ENCODE data around the gene PMPCA. TPM values are rescaled to one million over a fixed set of nuclear protein-coding genes. Genes with fewer than 3 reads are reported as not detected.

PMPCA gene
- total RNA-seq, 1 experiment from 2014 or later: 147 TPM

DNA sequence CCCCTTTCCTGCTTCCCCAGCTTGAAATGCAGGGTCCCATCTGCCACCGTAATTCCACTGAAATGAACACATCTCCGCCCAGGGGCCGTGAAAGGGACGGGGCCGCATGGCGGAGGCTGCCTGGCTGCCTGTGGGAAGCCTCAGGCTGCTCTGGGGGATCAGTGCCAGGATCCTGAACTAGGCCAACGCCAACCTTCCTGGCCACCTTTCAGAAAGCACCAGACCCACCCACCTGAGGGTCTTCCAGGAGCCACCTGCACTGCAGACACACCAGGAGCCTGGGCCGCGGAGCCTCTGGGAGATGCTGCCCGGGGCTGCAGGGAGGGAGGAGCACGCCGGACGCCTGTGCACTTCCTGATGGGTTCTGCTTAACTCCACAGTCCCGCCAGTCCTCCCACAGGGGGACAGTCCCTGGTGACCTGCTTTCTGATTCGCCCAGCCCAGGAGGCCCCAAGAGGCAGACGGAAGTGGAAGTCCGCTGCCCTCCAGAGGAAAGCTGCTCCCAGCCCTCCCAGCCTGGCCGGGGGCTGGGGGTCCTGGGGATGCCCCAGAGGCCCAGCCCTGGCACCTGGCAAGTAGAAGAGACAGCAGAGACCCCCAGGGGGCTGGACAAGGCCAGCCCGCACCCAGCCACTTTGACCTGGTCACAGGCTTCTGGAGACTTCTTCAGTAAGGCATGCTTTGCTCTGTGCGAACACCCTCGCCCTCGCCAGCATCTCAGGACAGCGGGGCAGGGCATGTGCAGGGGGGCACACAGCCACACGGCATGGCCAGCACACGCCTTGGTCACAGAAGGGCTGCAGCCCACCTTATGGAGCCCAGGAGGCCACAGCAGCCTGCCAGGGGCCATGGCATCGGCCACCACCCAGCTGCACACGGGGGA, 36.9 kb upstream of the PMPCA start, which contains the start of gene CARD9:
CARD9 (minus strand) TSS at position 370 of the 883 bp plus-strand sequence. CDS start 1,591 bp downstream, outside the sequence.
- DNase-seq (ENCODE audit: low spot score): peak; percentile 81

DNA sequence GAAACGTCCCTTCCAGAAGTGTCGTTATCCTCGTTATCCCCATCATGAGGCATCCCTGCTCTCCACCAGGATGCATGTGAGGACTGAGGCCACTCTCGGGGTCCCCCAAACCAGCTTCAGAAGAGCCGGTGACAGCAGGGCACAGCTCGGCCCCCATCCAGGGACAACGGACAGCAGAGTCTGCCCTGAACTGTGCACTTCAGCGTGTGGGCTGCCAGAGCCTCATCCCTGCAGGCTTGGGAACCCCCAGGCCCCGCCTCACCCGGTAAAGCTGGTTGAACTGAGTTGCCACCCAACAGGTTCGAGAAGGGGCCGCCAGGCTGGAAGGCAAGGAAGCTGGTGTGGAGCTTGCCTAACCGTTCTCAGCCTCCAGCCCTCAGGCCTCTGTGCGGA, 36.3 kb upstream of the PMPCA start:
- DNase-seq (ENCODE audit: low spot score): no peak

DNA sequence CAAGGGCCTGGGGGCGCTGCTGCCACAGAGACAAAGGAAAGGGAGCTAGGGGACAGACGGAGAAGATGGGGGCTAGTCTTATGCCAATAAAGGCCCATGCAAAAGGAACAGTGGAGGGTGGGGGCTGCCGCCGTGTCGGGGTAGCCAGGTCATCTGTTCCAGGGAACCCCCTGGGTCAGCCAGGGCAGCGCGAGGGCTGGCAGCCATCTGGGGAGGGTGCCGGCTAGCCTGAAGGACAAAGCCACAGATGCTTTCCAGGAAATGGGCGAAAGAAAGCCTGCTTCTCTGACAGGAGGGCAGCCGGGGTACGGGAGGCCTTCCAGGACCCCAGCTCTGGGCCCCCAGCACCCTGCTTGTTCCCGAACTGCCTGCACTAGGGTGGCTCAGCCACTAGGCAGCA, 35.4 kb upstream of the PMPCA start:
- DNase-seq (ENCODE audit: low spot score): no peak

DNA sequence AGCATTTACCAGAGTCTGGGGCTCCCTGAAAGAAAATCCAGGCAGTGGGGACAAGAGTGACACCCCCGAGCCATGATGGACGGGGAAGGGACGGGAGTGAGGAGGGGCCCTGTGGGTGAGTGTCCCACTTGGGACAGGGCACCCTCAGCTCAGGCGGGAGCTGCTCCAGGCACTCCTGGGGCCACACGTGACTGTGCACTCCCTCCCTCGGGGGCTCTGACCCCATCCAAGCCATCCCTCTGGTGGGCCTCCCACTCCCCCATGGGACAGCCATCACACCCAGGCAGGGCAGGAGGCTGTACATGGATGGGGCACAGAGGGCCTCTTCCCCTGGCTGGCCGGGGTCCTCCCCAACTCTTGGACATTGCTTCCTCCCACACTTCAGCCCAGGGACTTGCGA, 34.0 kb upstream of the PMPCA start:
- no peak for DNase-seq (ENCODE audit: low spot score)

DNA sequence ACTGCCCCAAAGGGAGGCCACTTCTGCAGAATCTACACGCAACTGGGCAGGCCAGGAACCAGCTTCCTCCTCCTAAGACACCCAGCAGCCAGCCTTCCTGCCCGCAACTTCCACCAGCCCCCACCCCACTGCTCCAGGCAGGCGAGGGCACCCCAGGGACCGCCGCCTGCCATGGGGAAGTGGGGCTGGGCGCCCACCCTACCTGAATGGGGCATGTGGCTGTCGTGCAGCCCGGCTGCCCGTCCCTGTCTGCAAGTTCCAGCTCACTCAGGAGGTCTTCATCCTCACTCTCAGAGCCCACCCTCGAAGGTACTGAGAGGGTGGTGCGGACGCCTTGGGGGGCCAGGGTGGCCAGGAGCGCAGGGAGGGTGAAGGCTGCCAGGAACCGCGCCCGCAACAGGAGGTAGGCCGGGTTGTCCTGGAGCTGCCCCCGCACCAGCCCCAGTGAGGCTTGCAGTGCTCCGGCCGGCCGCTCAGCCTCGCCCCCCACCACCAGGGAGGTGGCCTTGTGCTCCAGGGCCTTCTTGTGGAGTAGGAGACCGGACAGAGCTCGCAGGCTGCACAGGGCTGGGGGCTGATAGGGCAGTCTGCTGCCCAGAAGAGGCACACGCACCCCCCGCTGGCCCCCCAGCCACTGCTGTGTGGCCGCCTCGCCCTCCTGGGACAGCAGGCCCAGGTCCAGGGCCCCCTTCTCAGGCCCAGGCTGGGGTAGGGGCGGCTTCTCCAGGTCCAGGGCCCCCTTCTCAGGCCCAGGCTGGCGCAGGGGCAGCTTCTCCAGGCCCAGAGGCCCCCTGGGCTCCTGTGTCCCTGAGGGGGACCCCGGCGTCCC, 32.9 kb upstream of the PMPCA start:
- DNase-seq (ENCODE audit: low spot score): no peak

DNA sequence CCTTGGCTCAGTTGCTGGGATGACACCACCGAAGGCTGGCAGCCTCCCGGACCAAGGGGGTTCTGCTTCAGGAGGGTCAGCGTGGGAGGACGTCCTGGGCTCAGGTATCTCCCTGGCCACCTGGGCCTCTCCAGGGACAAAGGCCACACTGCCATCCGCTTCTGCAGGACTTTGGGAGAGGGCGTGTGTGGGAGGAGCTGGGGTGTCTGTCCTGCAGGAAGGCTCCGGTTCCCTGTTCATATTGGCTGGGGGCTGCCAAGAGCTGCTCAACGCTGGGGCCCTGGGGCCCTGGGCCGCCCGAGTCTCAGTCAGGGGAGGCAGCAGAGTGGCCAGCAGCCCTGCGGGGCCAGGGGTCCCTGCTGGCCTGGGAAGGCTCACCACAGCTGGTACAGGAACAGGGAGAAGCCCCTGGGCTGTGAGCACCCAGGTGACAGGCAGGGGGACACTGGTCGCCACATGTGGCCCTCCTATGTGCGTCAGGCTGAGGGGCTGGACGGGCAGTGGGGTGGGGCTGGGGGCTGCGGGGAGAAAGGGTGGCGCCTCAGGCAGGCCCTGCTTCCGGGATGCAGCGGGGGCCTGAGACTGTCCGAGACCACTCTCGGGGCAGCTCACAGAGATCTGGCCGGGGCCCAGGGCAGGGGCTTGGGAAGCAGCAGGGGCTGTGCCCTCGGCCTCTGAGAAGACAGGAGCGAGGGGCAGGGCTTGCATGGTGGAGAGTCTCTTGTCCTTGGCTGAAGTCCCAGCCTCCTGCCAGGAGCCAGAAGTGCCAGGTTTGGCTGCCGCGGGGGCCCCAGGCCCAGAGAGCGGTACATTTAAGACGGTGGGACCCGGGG, 32.1 kb upstream of the PMPCA start:
- no peak for DNase-seq (ENCODE audit: low spot score)

DNA sequence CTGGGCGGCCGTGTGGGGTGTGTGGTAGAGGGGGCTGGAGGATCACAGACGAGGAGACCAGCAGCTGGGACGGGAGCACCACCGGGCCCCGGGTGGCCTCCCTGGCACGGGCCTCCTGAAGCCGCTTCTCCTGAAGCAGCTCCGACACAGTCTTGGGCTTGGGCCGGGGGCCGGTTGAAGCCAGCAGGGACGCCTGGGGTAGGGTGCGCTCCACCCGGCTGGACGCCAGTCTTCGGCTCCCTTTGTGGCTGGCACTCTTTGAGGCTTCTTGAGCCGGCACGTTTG, 31.5 kb upstream of the PMPCA start:
- DNase-seq (ENCODE audit: low spot score): no peak

DNA sequence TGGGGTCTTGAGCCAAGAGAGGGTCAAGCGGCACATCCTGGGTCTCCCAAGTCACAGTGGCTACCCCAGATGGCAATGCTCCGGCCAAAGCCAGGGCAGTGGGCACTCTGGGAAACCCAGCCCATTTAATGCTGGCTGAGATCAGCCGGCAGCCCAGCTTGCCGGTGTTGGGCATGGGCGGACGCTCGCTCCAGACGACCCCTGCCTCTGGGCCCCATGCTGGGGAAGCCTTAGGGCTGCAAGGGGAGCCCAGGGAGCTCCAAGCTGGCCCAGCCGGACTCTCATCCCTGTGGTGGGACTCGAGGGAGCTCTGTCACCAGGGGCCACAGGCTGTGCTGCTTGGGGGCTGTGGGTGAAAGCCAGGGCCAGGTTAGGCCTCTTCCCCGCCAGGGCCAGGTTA, 31.1 kb upstream of the PMPCA start:
- no peak for DNase-seq (ENCODE audit: low spot score)

DNA sequence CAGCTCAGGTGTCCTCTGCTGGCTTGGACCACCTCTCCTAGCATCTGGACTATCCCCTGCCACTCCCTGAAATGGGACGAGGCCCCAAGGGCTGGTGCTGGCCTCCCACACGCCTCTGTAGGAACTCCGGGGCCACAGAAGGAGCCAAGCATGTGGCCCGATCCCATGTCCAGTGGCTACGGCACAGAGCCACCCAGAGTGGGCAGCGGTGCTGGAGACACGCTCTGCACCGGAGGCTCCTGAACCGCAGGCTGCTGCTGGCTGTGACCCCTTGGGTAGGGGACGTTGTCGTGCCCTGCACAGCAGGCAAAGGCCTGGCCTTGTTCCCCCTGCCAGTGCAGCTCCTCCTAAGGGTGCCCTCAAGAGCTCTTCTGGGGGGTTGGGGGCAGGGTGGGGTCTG, 30.6 kb upstream of the PMPCA start:
- no peak for DNase-seq (ENCODE audit: low spot score)

DNA sequence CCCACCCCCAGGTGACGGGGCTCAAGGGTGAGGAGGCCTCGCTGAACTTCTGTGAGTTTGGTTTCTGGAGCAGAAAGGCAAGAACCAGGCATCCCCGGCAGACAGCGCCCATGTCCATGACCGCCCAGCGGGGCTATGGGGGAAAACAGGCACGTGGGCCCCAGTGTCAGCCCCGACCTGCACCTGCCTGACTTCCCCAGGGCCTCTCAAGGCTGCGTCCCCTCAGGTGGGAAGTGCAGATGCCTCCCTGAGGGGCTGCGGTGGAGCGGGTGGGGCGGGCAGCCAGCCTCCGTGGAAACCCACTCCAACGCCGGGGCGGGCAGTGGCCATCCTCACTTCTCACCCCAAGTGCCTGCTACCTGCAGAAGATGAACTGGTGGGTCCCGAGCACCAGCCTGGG, 30.1 kb upstream of the PMPCA start:
- no peak for DNase-seq (ENCODE audit: low spot score)

DNA sequence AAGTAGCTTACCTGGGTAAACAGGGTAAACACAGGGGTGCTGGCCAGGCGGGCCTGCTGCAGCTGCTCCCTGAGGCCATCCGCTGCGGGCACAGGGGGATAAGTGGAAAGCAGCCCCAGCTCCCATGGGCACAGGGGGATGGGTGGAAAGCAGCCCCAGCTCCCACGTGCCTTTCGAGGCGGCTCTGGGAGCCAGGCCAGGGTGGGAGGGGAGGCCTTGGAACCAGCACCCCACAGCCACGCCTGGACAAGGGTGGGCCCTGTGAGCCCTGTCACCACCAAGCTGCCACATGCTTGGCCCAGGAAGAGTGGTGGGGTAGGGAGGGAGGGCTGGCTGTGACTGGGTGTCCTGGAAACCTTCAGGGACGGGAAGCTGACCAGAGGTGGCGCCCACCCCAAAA, 29.1 kb upstream of the PMPCA start:
- DNase-seq (ENCODE audit: low spot score): no peak

DNA sequence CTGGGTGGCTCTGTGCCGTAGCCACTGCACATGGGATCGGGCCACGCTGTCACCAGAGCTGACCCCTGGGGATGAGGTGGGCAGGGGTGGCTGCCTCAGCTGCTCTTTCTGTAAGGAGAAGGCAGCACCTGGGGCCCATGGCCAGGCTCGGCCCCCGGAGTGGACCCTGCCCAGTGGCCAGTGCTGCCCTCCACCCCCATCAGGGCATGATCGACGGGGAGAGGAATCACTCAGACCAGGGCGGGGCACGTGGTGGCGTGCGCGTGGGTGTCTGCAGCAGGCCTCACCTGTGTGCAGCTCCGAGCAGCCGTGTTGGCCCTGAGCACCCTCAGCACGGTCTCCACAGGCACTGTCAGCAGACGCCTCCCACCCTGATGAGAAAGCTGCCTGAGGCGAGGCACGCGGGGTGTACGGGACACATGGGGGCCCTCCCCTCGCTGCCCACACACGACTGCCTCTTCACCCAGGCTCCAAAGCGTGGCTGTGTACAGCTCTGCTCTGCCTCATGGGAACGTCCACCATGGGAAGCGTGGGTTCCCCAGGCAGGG, 28.4 kb upstream of the PMPCA start:
- DNase-seq (ENCODE audit: low spot score): no peak

DNA sequence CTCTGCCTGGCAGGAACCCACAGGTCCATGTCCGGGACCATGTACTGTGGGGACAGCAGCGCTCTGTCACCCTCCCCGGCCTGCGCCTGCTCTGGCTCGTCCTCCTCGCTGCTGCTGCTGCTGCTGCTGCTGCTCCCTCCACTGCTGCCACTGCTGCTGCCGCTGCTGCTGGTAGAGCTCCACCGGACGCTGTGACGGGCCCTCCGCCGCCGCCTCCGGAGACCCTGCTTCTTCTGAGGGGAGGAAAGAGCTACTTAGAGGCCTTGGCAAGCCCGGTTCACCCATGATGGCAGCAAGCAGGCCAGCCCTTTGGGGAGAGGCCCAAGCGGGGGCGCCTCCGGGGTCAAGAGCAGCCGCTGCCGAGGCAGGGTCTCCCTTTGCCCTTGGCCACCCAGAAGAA, 27.0 kb upstream of the PMPCA start:
- DNase-seq (ENCODE audit: low spot score): no peak

DNA sequence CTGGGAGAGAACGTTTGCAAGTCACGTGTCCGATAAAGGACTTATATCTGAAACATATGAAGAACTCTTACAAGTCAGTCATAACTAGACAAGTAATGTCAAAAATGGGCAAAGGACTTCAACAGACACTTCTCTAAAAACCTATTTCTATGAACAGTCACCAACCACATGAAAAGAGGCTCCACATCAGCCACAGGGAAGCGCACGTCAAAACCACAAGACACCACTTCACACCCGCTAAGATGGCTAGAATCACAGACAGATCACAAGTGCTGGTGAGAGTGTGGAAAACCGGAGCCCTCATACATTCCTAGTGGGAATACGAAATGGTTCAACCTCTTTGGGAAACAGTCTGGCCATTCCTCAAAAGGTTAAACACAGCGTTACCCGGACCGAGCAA, 25.4 kb upstream of the PMPCA start:
- DNase-seq (ENCODE audit: low spot score): no peak

DNA sequence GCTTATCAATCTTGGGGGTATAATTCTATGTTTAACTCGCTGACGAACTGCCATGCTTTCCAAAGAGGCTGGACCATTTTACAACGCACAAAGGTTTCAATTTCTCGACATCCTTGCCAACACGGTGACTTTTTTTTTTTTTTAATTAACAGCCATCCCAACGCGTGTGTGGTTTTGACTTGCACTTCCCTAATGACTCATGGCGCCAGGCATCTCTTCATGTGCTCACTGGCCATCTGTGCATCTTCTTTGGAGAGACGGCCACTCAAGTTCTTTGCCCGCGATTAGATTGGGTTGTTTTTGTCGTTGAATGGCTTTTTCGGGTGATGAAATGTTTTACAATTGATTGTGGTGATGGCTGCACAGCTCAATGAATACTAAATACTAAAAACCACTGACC, 24.4 kb upstream of the PMPCA start:
- no peak for DNase-seq (ENCODE audit: low spot score)

DNA sequence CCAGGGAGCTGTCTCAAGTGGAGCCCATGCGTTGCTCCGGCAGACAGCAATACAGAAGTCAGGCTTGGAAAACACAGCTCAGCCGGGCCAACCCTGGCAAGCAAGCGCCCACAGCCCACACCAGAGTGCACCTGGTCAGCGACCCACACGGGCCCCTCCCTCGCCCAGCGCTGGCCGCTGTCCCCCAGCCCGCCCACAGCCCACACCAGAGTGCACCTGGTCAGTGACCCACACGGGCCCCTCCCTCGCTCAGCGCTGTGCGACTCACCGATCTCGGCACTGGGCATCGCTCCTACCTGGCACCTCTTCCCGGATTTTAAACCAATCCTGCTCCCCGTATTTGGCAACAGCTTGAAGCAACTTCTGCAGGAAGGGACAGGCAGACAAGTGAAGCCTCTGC, 23.2 kb upstream of the PMPCA start:
- no peak for DNase-seq (ENCODE audit: low spot score)

DNA sequence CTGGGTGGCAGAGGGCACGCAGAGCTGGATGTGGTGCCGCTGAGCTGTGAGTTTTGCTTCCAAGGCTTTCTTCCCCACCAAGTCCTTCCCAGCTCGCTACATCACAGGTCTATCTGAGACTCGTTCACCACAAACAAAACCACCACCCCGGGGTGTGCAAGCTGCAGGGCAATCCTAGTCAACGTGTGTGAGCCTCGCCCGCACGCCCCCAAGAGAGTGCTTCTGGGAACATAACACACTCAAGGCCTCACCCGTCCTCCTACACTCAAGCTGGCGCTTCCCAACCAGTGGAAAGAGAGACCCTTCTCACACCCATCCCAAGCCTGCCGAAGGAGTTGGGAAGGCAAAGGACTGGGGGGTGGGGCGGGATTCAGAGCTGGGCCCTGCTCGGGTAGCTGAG, 21.1 kb upstream of the PMPCA start:
- no peak for DNase-seq (ENCODE audit: low spot score)

DNA sequence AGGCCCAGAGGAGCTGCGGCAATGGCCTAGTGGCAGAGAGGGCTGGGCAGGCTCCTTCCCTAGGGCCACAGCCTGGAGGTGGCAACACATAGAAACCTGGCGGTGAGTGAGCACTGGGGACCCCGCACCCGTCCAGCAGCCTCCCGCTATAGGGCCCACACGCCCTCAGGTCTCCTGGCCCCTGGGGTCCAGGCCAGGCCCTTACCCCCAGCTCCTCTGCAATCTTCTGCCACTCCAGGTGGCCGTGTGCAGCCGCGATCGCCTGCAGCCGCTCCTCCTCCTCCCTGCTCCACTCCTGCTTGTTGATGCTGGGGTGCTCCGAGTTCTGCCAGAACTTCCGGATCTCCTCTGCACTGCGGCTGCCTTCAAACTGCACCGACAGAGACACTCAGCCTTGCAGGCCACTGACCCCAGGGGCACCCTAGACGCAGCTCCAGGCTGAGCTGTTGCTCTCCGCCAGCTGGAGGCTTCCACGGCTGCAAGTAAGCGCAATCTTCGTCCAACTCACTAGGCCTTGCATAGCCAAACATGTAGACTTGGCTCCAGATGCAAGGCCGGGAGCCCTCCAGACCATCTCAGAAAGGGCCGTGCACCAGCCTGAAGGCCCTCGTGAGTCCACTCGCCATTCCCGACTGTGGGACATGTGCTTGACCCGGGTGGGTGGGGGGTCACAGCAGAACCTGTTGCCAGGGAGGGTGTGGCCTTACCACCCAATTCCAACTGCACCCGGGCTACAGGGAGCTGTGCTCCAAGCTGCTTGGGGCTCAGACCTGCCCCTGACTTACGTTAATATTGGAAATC, 18.5 kb upstream of the PMPCA start:
- DNase-seq (ENCODE audit: low spot score): no peak

DNA sequence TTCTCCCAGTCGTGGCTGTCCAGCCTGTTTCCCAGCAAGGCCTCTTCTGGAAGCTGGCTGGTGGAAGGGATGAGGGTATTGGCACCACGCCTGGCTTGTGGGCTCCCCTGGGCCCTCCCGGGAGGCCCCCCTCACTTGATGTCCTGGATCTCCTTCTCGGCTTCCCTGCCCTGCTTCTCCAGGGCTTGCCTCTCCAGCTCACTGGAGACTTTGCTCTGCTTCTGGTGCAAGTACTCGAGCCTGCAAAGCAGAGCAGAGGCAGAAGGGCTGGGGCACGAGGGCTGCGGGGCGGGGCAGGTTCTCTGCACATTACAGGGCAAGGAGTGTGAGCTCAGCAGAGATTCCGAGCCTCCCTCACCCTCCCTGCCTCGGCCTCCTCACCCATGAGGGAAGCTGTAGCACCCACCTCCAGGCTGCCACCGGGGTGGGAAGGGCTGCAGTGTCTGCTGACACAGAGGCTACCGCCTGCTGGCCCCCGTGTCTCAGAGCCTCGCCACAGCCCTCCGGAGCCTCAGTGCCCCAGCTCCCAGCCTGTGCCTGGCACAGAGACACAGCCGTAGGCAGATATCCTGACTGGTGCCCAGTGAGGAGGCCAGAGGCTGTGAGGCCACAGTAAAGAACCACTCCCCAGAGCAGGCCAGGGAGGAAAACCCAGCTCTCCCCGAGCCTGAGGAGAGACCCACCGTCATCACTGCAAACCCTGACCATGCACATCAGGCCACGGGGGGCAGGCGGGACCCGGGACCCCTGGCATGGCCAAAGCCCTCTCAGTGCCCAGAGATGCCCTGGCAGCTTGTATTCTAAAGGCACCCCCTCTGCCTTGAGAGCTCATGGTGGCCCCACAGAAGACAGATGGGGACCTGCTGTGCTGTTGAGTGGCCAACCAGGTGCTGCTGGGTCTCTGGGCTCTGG, 17.7 kb upstream of the PMPCA start:
- DNase-seq (ENCODE audit: low spot score): no peak

DNA sequence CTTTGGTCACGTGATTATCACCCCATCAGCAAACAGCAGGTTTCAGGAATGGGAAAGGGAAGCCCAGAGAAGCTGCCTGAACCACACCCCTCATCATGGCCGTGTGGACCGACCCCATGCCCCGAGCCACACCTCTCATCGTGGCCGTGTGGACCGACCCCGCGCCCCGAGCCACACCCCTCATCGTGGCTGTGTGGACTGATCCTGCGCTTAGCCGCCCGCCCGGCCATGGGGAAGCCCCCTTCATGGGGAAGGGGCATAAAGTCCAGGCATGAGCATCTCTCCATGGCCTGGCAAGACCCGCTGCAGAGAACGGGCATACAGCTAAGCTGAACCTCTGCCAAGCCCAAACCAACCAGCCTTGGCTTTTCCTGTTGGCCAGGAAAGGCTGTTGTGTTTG, 16.9 kb upstream of the PMPCA start:
- no peak for DNase-seq (ENCODE audit: low spot score)
